ENCODE results near the gene XG. TPM values are rescaled to one million over a fixed set of nuclear protein-coding genes. Genes with fewer than 3 reads are reported as not detected.

XG gene
- total RNA-seq, 2 experiments from 2014 or later: not detected

DNA sequence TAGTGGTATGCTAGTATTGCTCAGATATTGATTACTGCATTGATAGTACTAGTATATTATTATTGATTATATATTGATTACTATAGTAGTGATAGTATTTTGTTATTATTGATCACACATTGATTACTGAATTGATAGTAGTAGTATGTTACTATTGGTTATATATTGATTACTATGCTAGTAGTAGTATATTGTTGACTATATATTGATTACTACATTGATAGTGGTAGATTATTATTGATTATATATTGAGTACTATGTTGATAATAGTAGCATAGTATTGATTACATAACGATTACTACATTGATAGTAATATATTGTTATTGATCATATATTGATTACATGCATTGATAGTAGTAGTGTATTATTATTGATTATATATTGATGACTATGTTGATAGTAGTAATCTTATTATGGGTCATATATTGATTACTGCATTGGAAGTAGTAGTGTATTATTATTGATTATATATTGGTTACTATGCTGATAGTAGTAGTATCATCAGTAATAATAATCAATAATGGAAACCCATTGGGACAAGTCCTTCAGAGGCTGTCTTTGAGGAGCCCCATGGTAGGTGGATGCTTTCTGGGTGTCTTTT lies 107.5 kb downstream of the XG start:
- no peak for ATAC-seq
- no peaks in the 10 kb centered on the region for H3K36me3 Mint-ChIP-seq (ENCODE audit: low read depth)
- no peaks in the 10 kb centered on the region for H3K4me1 Mint-ChIP-seq (ENCODE audit: low read depth)
- no peaks in the 10 kb centered on the region for H3K27me3 Mint-ChIP-seq
- no peaks in the 10 kb centered on the region for H3K9me3 Mint-ChIP-seq
- no peak overlapping the region for H3K4me3 Mint-ChIP-seq
- TF ChIP-seq, protein P1, sequence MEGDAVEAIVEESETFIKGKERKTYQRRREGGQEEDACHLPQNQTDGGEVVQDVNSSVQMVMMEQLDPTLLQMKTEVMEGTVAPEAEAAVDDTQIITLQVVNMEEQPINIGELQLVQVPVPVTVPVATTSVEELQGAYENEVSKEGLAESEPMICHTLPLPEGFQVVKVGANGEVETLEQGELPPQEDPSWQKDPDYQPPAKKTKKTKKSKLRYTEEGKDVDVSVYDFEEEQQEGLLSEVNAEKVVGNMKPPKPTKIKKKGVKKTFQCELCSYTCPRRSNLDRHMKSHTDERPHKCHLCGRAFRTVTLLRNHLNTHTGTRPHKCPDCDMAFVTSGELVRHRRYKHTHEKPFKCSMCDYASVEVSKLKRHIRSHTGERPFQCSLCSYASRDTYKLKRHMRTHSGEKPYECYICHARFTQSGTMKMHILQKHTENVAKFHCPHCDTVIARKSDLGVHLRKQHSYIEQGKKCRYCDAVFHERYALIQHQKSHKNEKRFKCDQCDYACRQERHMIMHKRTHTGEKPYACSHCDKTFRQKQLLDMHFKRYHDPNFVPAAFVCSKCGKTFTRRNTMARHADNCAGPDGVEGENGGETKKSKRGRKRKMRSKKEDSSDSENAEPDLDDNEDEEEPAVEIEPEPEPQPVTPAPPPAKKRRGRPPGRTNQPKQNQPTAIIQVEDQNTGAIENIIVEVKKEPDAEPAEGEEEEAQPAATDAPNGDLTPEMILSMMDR (IDR thresholded peaks at IDR 0.05): no peak
- ChIA-PET POLR2A (no interaction called here), CTCF (no interaction called here)
- no peak for DNase-seq
- intact Hi-C loops (cut with micrococcal nuclease): no loop called here
- no peak overlapping the region for H3K27ac Mint-ChIP-seq

DNA sequence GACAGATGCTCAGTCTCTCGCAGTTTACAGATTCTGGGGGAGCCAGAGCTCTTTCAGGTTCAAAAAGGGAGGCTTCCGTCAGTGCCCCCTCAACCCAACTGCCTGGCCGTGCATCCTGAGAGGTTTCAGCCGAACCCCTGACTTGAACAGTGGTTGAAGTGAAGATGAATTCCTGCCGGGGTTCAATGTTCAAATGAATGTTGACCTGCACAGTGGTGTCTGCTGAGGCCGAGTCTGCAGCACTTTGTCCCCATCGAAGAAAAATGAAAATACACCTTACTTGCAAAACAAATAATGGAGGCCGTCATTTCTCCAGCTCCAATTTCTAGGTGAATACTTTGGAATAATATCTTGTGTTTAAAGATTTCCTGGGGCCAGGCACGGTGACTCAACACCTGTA lies 110.6 kb downstream of the XG start:
- no peak overlapping the region for H3K27ac Mint-ChIP-seq
- H3K9me3 Mint-ChIP-seq: no peaks in the 10 kb centered on the region
- ChIA-PET POLR2A (no interaction called here), CTCF (no interaction called here)
- TF ChIP-seq, protein P1 (IDR thresholded peaks at IDR 0.05): no peak
- H3K4me1 Mint-ChIP-seq (ENCODE audit: low read depth): no peaks in the 10 kb centered on the region
- no peaks in the 10 kb centered on the region for H3K36me3 Mint-ChIP-seq (ENCODE audit: low read depth)
- no peak for DNase-seq
- H3K27me3 Mint-ChIP-seq: no peaks in the 10 kb centered on the region
- intact Hi-C loops (cut with micrococcal nuclease): no loop called here
- H3K4me3 Mint-ChIP-seq: no peak overlapping the region
- no peak for ATAC-seq

DNA sequence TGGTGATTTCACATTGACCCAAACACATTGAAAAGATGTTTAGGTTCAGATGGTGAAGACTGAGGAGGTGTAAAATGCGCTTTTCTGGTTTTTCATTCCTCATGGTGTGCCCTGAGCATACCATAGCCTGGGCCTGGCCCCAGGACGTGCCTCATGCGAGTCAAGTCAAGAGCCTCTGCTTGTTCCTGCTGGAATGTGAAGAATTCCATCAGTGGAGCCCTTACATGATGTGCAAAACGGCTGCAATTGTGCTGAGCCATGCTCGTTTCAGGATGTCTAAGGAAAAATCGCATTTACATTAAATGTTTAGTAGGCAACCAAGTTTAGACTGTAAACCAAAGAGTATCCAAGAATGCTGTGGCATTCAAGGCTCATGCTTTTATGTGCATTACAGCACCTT lies 111.8 kb downstream of the XG start:
- ATAC-seq (no peak), DNase-seq (no peak)
- Mint-ChIP-seq H3K4me3 (no peak overlapping the region), H3K4me1 (ENCODE audit: low read depth) (no peaks in the 10 kb centered on the region), H3K27me3 (no peaks in the 10 kb centered on the region), H3K27ac (no peak overlapping the region), H3K9me3 (no peaks in the 10 kb centered on the region), H3K36me3 (ENCODE audit: low read depth) (no peaks in the 10 kb centered on the region)
- TF ChIP-seq, protein P1 (IDR thresholded peaks at IDR 0.05): no peak
- ChIA-PET POLR2A (no interaction called here), CTCF (no interaction called here)
- intact Hi-C loops (cut with micrococcal nuclease): no loop called here

Other genes with a start within 250 kb of the XG start
- gene CD99, start 60.7 kb upstream of the XG start, total RNA-seq: 100 to 1,000 TPM; 121 to 123 TPM
- not detected for gene GYG2, start 76.9 kb downstream of the XG start, total RNA-seq
- 1 to 10 TPM in 1 of 2 experiments, under 1 TPM in 1; 0.98 to 1.2 TPM for gene ARSD, start 177.3 kb downstream of the XG start, total RNA-seq

Data from activated CD8-positive, alpha-beta T cell treated with anti-CD3 and anti-CD28 coated beads for 36 hours (primary cell).